Stimulated activated CD8-positive, alpha-beta memory T cell treated with anti-CD3 and anti-CD28 coated beads, Interleukin-2, amount 100 ng/mL, for 1 hour (primary cell): ENCODE measurements around the gene PCDHB5.
"Not testable (repeated sequence)": the region's sequence is repeated elsewhere in the genome, so short reads cannot be mapped to it uniquely, and the experiment has no call there.

ENCODE experiments used
- DNase-seq, 2 donors: peaks; one replicate each; pipeline ENCODE4 v3.0.0-alpha.2; 2020; ENCODE audit warnings: low read depth in 2 of 2

The PCDHB5 gene

DNA sequence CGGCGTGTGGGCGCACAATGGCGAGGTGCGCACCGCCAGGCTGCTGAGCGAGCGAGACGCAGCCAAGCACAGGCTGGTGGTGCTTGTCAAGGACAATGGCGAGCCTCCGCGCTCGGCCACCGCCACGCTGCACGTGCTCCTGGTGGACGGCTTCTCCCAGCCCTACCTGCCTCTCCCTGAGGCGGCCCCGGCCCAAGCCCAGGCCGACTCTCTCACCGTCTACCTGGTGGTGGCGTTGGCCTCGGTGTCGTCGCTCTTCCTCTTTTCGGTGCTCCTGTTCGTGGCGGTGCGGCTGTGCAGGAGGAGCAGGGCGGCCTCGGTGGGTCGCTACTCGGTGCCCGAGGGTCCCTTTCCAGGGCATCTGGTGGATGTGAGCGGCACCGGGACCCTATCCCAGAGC, 17.1 kb downstream of the PCDHB5 start:
- not testable (repeated sequence) for DNase-seq

DNA sequence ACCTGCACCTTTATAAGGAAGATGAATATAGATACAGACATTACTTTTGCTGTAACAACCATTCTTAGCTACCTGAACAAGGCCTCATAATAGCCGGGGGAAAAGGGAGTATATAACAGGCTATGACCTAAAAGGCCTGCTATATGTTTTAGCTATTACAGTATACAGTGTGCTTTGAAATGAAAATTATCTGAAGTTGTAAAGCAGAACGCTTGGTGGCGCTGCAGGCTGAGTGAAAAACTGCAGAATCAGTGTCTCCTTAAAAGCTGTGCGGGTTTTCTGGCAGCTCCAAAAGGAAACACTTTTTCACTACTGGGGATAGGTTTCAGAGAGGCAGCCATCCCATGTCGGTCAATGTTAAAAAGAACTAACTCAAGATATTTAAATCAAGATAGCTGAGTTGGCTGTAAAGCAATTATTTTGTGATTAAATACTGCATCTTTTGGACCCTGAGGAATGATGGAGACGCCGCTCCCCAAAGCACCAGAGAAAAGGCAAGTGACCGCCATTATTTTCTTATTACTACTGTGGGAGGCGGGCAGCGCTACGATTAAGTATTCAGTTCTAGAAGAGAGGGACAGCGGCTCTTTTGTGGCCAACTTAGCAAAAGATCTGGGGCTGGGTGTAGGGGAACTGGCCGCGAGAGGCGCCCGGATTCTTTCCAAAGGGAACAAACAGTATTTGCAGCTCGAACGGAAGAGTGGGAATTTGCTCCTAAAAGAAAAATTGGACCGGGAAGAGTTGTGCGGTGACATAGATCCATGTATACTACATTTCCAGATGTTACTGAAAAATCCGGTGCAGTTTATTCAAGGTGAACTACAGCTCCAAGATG, 20.8 kb downstream of the PCDHB5 start:
- DNase-seq = no peak

DNA sequence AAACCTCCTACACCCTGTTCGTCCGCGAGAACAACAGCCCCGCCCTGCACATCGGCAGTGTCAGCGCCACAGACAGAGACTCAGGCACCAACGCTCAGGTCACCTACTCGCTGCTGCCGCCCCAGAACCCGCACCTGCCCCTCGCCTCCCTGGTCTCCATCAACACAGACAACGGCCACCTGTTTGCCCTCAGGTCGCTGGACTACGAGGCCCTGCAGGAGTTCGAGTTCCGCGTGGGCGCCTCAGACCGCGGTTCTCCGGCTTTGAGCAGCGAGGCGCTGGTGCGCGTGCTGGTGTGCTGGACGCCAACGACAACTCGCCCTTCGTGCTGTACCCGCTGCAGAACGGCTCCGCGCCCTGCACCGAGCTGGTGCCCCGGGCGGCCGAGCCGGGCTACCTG, 22.4 kb downstream of the PCDHB5 start:
- DNase-seq = not testable (repeated sequence)

DNA sequence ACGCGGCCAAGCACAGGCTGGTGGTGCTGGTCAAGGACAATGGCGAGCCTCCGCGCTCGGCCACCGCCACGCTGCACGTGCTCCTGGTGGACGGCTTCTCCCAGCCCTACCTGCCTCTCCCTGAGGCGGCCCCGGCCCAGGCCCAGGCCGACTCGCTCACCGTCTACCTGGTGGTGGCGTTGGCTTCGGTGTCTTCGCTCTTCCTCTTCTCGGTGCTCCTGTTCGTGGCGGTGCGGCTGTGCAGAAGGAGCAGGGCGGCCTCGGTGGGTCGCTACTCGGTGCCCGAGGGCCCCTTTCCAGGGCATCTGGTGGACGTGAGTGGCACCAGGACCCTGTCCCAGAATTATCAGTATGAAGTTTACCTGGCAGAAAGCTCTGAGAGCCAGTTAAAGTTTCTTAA, 22.9 kb downstream of the PCDHB5 start:
- not testable (repeated sequence) for DNase-seq

- DNase-seq = no peak
Measured at GRCh38 chr5:141172381-141173204, 37.6 kb downstream of the PCDHB5 start, which contains the start of gene PCDHB7. Gene PCDHB7, plus strand, starts transcription at chr5:141172644. Its CDS starts 192 bp downstream, at chr5:141172836.

- DNase-seq = not testable (repeated sequence)
Measured at GRCh38 chr5:141174291-141175104, 39.5 kb downstream of the PCDHB5 start.

DNA sequence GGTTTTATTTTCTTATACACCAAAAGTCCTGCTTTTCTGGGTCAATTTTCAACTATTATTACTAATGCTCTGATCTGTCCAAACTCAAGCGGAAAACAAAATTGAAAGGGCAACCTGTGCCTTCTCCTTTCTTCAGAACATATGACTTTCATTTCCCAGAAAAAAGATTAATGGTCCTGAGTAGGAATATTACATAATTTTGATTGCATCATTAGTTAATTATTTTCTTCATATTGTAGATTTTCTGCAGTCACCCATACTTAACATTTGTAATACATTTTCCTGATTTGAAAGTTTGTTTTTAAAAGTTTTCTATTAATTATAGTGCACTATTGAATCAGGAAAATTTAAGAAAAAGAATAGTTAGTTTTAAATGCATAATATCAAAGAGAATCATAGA, 40.9 kb downstream of the PCDHB5 start:
- DNase-seq = no peak

- not testable (repeated sequence) for DNase-seq
Measured at GRCh38 chr5:141177577-141178191, 42.7 kb downstream of the PCDHB5 start, which contains the start of gene PCDHB8. Gene PCDHB8, plus strand, starts transcription at chr5:141177790. Its CDS starts 245 bp downstream, at chr5:141178035.

- DNase-seq = not testable (repeated sequence)
Measured at GRCh38 chr5:141179371-141179770, 44.4 kb downstream of the PCDHB5 start.

- DNase-seq = not testable (repeated sequence)
Measured at GRCh38 chr5:141179876-141180275, 44.9 kb downstream of the PCDHB5 start.

DNA sequence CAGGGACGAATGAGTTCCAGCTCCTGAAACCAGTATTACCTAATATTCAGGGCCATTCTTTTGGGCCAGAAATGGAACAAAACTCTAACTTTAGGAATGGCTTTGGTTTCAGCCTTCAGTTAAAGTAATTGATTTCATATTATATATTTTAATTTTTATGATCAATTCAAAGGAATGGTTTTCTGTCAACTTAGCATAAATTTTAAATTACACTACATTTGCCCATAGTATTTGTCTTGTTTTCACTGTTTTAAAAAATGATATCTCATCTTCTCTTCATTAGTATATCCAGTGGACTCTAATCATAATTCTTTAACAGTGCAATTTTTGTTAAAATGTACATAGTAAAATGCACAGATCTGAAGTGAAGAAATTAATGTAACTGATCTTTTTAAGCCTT, 45.3 kb downstream of the PCDHB5 start:
- DNase-seq = no peak

- DNase-seq = no peak
Measured at GRCh38 chr5:141182248-141182647, 47.2 kb downstream of the PCDHB5 start, which contains the start of gene PCDHB16. Gene PCDHB16, plus strand, starts transcription at chr5:141182387. Its CDS starts 173 bp downstream, at chr5:141182560.

DNA sequence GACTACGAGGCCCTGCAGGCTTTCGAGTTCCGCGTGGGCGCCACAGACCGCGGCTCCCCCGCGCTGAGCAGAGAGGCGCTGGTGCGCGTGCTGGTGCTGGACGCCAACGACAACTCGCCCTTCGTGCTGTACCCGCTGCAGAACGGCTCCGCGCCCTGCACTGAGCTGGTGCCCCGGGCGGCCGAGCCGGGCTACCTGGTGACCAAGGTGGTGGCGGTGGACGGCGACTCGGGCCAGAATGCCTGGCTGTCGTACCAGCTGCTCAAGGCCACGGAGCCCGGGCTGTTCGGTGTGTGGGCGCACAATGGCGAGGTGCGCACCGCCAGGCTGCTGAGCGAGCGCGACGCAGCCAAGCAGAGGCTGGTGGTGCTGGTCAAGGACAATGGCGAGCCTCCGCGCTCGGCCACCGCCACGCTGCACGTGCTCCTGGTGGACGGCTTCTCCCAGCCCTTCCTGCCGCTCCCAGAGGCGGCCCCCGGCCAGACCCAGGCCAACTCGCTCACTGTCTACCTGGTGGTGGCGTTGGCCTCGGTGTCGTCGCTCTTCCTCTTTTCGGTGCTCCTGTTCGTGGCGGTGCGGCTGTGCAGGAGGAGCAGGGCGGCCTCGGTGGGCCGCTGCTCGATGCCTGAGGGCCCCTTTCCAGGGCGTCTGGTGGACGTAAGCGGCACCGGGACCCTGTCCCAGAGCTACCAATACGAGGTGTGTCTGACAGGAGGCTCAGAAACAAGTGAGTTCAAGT, 49.3 kb downstream of the PCDHB5 start:
- not testable (repeated sequence) for DNase-seq

DNA sequence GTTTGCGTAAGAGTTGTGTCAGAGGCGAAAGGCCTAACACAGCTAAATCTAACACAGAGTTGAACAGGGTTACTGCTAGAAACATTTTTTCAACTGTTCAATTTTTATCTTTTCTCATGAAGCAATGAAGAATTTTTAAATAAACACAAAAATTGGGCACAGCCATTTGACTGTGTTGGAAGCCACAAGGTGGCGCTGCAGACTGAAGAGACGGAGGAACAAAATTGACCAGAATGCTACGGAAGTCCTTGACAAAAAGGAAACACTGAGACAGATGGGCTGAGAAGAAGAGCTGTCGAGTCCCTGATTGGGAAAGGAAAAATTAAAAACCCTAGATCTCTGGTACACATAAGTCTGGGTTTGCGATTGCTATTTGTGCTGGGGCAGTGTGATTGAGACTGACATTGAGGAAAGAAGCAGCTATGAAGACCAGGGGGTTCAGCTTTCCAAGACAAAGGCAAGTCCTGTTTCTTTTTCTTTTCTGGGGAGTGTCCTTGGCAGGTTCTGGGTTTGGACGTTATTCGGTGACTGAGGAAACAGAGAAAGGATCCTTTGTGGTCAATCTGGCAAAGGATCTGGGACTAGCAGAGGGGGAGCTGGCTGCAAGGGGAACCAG, 52.0 kb downstream of the PCDHB5 start, which contains the start of gene PCDHB9:
Gene PCDHB9, plus strand, starts transcription at position 265 of the 616 bp plus-strand sequence. Its CDS starts 158 bp downstream, at position 423.
- no peak for DNase-seq
